BLaER1 treated with 17β-estradiol and CSF1 and Interleukin-3, amounts not matched to agents 10 nM and 100 nM (cell line): ENCODE data around the gene ANKFY1.

Experiments used
- H3K27ac ChIP-seq, 11 experiments: shearing (Covaris generic); formaldehyde crosslinking; 2 replicates each; pipeline ENCODE4 v1.8.1; 2022
- H3K27me3 ChIP-seq, 11 experiments: shearing (Covaris generic); formaldehyde crosslinking; 2 replicates each; pipeline ENCODE4 v1.8.1; 2022
- H3K36me3 ChIP-seq, 11 experiments: shearing (Covaris generic); formaldehyde crosslinking; 2 replicates each; pipeline ENCODE4 v1.8.1; 2022
- H3K4me1 ChIP-seq, 10 experiments: shearing (Covaris generic); formaldehyde crosslinking; 2 replicates each; pipeline ENCODE4 v1.8.1; 2022
- H3K4me2 ChIP-seq, 11 experiments: shearing (Covaris generic); formaldehyde crosslinking; 2 replicates each; pipeline ENCODE4 v1.8.1; 2022
- H3K4me3 ChIP-seq, 10 experiments: shearing (Covaris generic); formaldehyde crosslinking; 2 replicates each; pipeline ENCODE4 v1.8.1; 2022
- H3K9ac ChIP-seq, 11 experiments: shearing (Covaris generic); formaldehyde crosslinking; 2 replicates each; pipeline ENCODE4 v1.8.1; 2022
- H3K9me3 ChIP-seq, 11 experiments: shearing (Covaris generic); formaldehyde crosslinking; replicated peaks in 1 of 11; 2 replicates each; pipeline ENCODE4 v1.8.1; 2022
- H4K20me1 ChIP-seq, 11 experiments: shearing (Covaris generic); formaldehyde crosslinking; 2 replicates each; pipeline ENCODE4 v1.8.1; 2022
- Cebpa-rat ChIP-seq, 11 experiments: shearing (Covaris generic); IDR thresholded peaks; 2 replicates each; pipeline ENCODE4 v1.8.1; 2022

ANKFY1 gene

GRCh38 chr17:4234401-4234800 is 29.4 kb downstream of the ANKFY1 start:
- no peak overlapping the region for H3K9ac ChIP-seq
- H3K36me3 ChIP-seq: peaks cover 90 to 100% (median 93%) of the 10 kb centered on the region in 11 experiments
- no peak overlapping the region for H3K4me2 ChIP-seq
- H3K4me1 ChIP-seq: no peaks in the 10 kb centered on the region; a peak in 1 of 20 replicates
- H3K27me3 ChIP-seq: no peaks in the 10 kb centered on the region
- no peak for TF ChIP-seq Cebpa-rat (IDR thresholded peaks at IDR 0.05)
- no peaks in the 10 kb centered on the region for H3K9me3 ChIP-seq
- H4K20me1 ChIP-seq: peaks cover 8 to 66% (median 38%) of the 10 kb centered on the region in 11 experiments; a peak in 20 of 22 replicates
- no peak overlapping the region for H3K4me3 ChIP-seq
- H3K27ac ChIP-seq: no peak overlapping the region

GRCh38 chr17:4233668-4234258 is 30.0 kb downstream of the ANKFY1 start:
- H4K20me1 ChIP-seq: peaks cover 6 to 65% (median 33%) of the 10 kb centered on the region in 11 experiments; a peak in 20 of 22 replicates
- H3K9ac ChIP-seq: no peak overlapping the region
- no peak overlapping the region for H3K27ac ChIP-seq
- H3K4me2 ChIP-seq: no peak overlapping the region
- no peak for TF ChIP-seq Cebpa-rat (IDR thresholded peaks at IDR 0.05)
- H3K4me3 ChIP-seq: no peak overlapping the region
- peaks cover 86 to 100% (median 92%) of the 10 kb centered on the region in 11 experiments for H3K36me3 ChIP-seq
- H3K4me1 ChIP-seq: no peaks in the 10 kb centered on the region; a peak in 1 of 20 replicates
- H3K27me3 ChIP-seq: no peaks in the 10 kb centered on the region
- H3K9me3 ChIP-seq: no peaks in the 10 kb centered on the region

GRCh38 chr17:4232168-4232813 is 31.5 kb downstream of the ANKFY1 start:
- Histone ChIP-seq H3K4me3 (no peak overlapping the region), H3K4me2 (no peak overlapping the region), H4K20me1 (peaks cover 0 to 67% (median 30%) of the 10 kb centered on the region in 11 experiments; a peak in 19 of 22 replicates), H3K27ac (no peak overlapping the region), H3K4me1 (no peaks in the 10 kb centered on the region; a peak in 1 of 20 replicates), H3K27me3 (no peaks in the 10 kb centered on the region), H3K36me3 (peaks cover 80 to 98% (median 88%) of the 10 kb centered on the region in 11 experiments), H3K9me3 (no peaks in the 10 kb centered on the region), H3K9ac (peak overlapping the region in 1 of 11 experiments; percentile 3; a peak in 1 of 22 replicates)
- TF ChIP-seq Cebpa-rat (IDR thresholded peaks at IDR 0.05): no peak

- no peak overlapping the region for H3K9ac ChIP-seq
- no peak overlapping the region for H3K27ac ChIP-seq
- H3K27me3 ChIP-seq: no peaks in the 10 kb centered on the region
- H3K9me3 ChIP-seq: no peaks in the 10 kb centered on the region
- H3K4me1 ChIP-seq: no peaks in the 10 kb centered on the region; a peak in 1 of 20 replicates
- no peak for TF ChIP-seq Cebpa-rat (IDR thresholded peaks at IDR 0.05)
- no peak overlapping the region for H3K4me3 ChIP-seq
- H3K36me3 ChIP-seq: peaks cover 72 to 96% (median 85%) of the 10 kb centered on the region in 11 experiments
- H3K4me2 ChIP-seq: no peak overlapping the region
- peaks cover 5 to 69% (median 28%) of the 10 kb centered on the region in 11 experiments; a peak in 15 of 22 replicates for H4K20me1 ChIP-seq
These were observed 33.9 kb downstream of the ANKFY1 start for GRCh38 chr17:4229627-4230541.

- Histone ChIP-seq H3K9me3 (no peaks in the 10 kb centered on the region), H3K4me3 (no peak overlapping the region), H3K4me1 (no peaks in the 10 kb centered on the region), H3K27ac (no peak overlapping the region), H3K27me3 (no peaks in the 10 kb centered on the region), H4K20me1 (peaks cover 0 to 76% (median 25%) of the 10 kb centered on the region in 11 experiments; a peak in 13 of 22 replicates), H3K36me3 (peaks cover 42 to 93% (median 65%) of the 10 kb centered on the region in 11 experiments), H3K4me2 (no peak overlapping the region), H3K9ac (no peak overlapping the region)
- no peak for TF ChIP-seq Cebpa-rat (IDR thresholded peaks at IDR 0.05)
These were observed 41.7 kb downstream of the ANKFY1 start for GRCh38 chr17:4221899-4222659.

GRCh38 chr17:4221163-4221562 is 42.6 kb downstream of the ANKFY1 start:
- Histone ChIP-seq H3K27ac (no peak overlapping the region), H3K36me3 (peaks cover 43 to 97% (median 70%) of the 10 kb centered on the region in 11 experiments), H3K4me1 (peaks cover 0 to 8% (median 2%) of the 10 kb centered on the region in 10 experiments; a peak in 13 of 20 replicates), H3K4me2 (no peak overlapping the region), H3K9me3 (no peaks in the 10 kb centered on the region), H3K27me3 (no peaks in the 10 kb centered on the region), H4K20me1 (peaks cover 1 to 80% (median 29%) of the 10 kb centered on the region in 11 experiments; a peak in 20 of 22 replicates), H3K9ac (no peak overlapping the region), H3K4me3 (no peak overlapping the region)
- TF ChIP-seq Cebpa-rat (IDR thresholded peaks at IDR 0.05): no peak

- Histone ChIP-seq H3K4me3 (no peak overlapping the region), H4K20me1 (peaks cover 5 to 80% (median 32%) of the 10 kb centered on the region in 11 experiments; a peak in 20 of 22 replicates), H3K9me3 (no peaks in the 10 kb centered on the region), H3K27me3 (no peaks in the 10 kb centered on the region), H3K4me1 (peaks cover 0 to 13% (median 7%) of the 10 kb centered on the region in 10 experiments; a peak in 13 of 20 replicates), H3K27ac (no peak overlapping the region), H3K4me2 (no peak overlapping the region), H3K9ac (no peak overlapping the region; a peak in 1 of 22 replicates), H3K36me3 (peaks cover 39 to 97% (median 65%) of the 10 kb centered on the region in 11 experiments)
- no peak for TF ChIP-seq Cebpa-rat (IDR thresholded peaks at IDR 0.05)
These were observed 43.1 kb downstream of the ANKFY1 start for GRCh38 chr17:4220655-4221054.

GRCh38 chr17:4219241-4219640 is 44.5 kb downstream of the ANKFY1 start:
- Histone ChIP-seq H3K36me3 (peaks cover 38 to 92% (median 62%) of the 10 kb centered on the region in 11 experiments), H3K4me2 (no peak overlapping the region), H3K9ac (no peak overlapping the region), H4K20me1 (peaks cover 8 to 90% (median 42%) of the 10 kb centered on the region in 11 experiments), H3K27me3 (no peaks in the 10 kb centered on the region), H3K9me3 (no peaks in the 10 kb centered on the region), H3K4me1 (peaks cover 0 to 25% (median 13%) of the 10 kb centered on the region in 10 experiments; a peak in 16 of 20 replicates), H3K27ac (no peak overlapping the region), H3K4me3 (no peak overlapping the region)
- TF ChIP-seq Cebpa-rat (IDR thresholded peaks at IDR 0.05): no peak
